Activated CD8-positive, alpha-beta T cell treated with anti-CD3 and anti-CD28 coated beads for 36 hours (primary cell): ENCODE results near the gene CNIH3. TPM values are rescaled to one million over a fixed set of nuclear protein-coding genes. Genes with fewer than 3 reads are reported as not detected.

Source experiments
- ATAC-seq: fragments of 200-7000 bp; cut with Tn5 transposase; one replicate; pipeline ENCODE4 v1.10.0; 2021; ENCODE audit warnings: mild to moderate bottlenecking, moderate library complexity
- CTCF ChIA-PET: fragments of 350-600 bp; sonication (Branson Sonifier 250); formaldehyde crosslinking; loops from one replicate; lab custom pipeline; 2021; ENCODE audit warnings: antibody characterized with exemption; lab: Charles Lee
- POLR2A ChIA-PET: fragments of 350-600 bp; sonication (Branson Sonifier 250); formaldehyde crosslinking; loops from one replicate; lab custom pipeline; 2021; ENCODE audit warnings: antibody characterized with exemption; lab: Charles Lee
- DNase-seq: peaks from one replicate; pipeline ENCODE4 v3.0.0-alpha.2; 2020
- H3K27ac Mint-ChIP-seq: one replicate; pipeline ENCODE4 v1.8.0; 2021; ENCODE audit warnings: mild to moderate bottlenecking, mixed read lengths
- H3K27me3 Mint-ChIP-seq: one replicate; pipeline ENCODE4 v1.8.0; 2021; ENCODE audit warnings: mixed read lengths
- H3K36me3 Mint-ChIP-seq: one replicate; pipeline ENCODE4 v1.8.0; 2021; ENCODE audit warnings: low read depth, mixed read lengths
- H3K4me1 Mint-ChIP-seq: one replicate; pipeline ENCODE4 v1.8.0; 2021; ENCODE audit warnings: low read depth, mixed read lengths
- H3K4me3 Mint-ChIP-seq: one replicate; pipeline ENCODE4 v1.8.0; 2021; ENCODE audit warnings: mild to moderate bottlenecking, moderate library complexity, mixed read lengths
- H3K9me3 Mint-ChIP-seq: one replicate; pipeline ENCODE4 v1.8.0; 2021; ENCODE audit warnings: mixed read lengths
- CTCF ChIP-seq: fragments of 200-600 bp; IDR thresholded peaks from one replicate; pipeline ENCODE4 v1.8.0; 2022; ENCODE audit warnings: antibody characterized with exemption, mild to moderate bottlenecking
- intact Hi-C: fragments of 100-400 bp; cut with micrococcal nuclease; formaldehyde crosslinking; loops from one replicate; pipeline ENCODE4 v1.10.0; 2022
- total RNA-seq, 2 experiments: library from RNA; stranded (reverse); gene quantifications; one replicate each; pipeline ENCODE4 v1.2.3, GENCODE V29; 2021

CNIH3 gene
- total RNA-seq, 2 experiments from 2014 or later = 1.6 to 2.1 TPM

GRCh38 chr1:224751624-224752311 lies 135.7 kb downstream of the CNIH3 start:
- intact Hi-C loops = no loop called here
- no peaks in the 10 kb centered on the region for H3K36me3 Mint-ChIP-seq
- H3K4me3 Mint-ChIP-seq = no peak overlapping the region
- ATAC-seq (no peak), DNase-seq (no peak)
- H3K27ac Mint-ChIP-seq = no peak overlapping the region
- ChIA-PET CTCF (interaction anchor here (0.6 to 0.8 kb wide), 2 partner anchors 98 to 295 kb away, joined by 3 read pairs; no protein-coding TSS in a partner anchor), POLR2A (no interaction called here)
- TF ChIP-seq CTCF = no peak
- H3K27me3 Mint-ChIP-seq = peaks cover 3% of the 10 kb centered on the region
- H3K9me3 Mint-ChIP-seq = no peaks in the 10 kb centered on the region
- H3K4me1 Mint-ChIP-seq = peaks cover 25% of the 10 kb centered on the region

- DNase-seq (no peak), ATAC-seq (no peak)
- TF ChIP-seq CTCF = no peak
- H3K9me3 Mint-ChIP-seq = no peaks in the 10 kb centered on the region
- H3K36me3 Mint-ChIP-seq = no peaks in the 10 kb centered on the region
- H3K4me3 Mint-ChIP-seq = no peak overlapping the region
- ChIA-PET POLR2A (no interaction called here), CTCF (no interaction called here)
- peaks cover 3% of the 10 kb centered on the region for H3K27me3 Mint-ChIP-seq
- H3K4me1 Mint-ChIP-seq = peaks cover 16% of the 10 kb centered on the region
- no peak overlapping the region for H3K27ac Mint-ChIP-seq
- intact Hi-C loops = no loop called here
Observed at GRCh38 chr1:224753491-224753890, 137.4 kb downstream of the CNIH3 start.

GRCh38 chr1:224755586-224755985 lies 139.5 kb downstream of the CNIH3 start:
- no peak overlapping the region for H3K4me3 Mint-ChIP-seq
- H3K36me3 Mint-ChIP-seq = peaks cover 2% of the 10 kb centered on the region
- no peak for DNase-seq
- no peak overlapping the region for H3K27ac Mint-ChIP-seq
- peaks cover 4% of the 10 kb centered on the region for H3K27me3 Mint-ChIP-seq
- CTCF ChIA-PET = no interaction called here
- POLR2A ChIA-PET = interaction anchor here (0.6 kb wide), 1 partner anchor 756 kb away, joined by 3 read pairs; no protein-coding TSS in a partner anchor
- no peak for ATAC-seq
- peaks cover 13% of the 10 kb centered on the region for H3K4me1 Mint-ChIP-seq
- TF ChIP-seq CTCF = no peak
- peaks cover 7% of the 10 kb centered on the region for H3K9me3 Mint-ChIP-seq
- intact Hi-C loops = no loop called here

- TF ChIP-seq CTCF = no peak
- peaks cover 2% of the 10 kb centered on the region for H3K36me3 Mint-ChIP-seq
- H3K4me3 Mint-ChIP-seq = no peak overlapping the region
- H3K27me3 Mint-ChIP-seq = peaks cover 3% of the 10 kb centered on the region
- ATAC-seq (no peak), DNase-seq (no peak)
- POLR2A ChIA-PET = no interaction called here
- H3K9me3 Mint-ChIP-seq = peaks cover 7% of the 10 kb centered on the region
- intact Hi-C loops = no loop called here
- peaks cover 4% of the 10 kb centered on the region for H3K4me1 Mint-ChIP-seq
- no peak overlapping the region for H3K27ac Mint-ChIP-seq
- CTCF ChIA-PET = no interaction called here
Observed at GRCh38 chr1:224757508-224757907, 141.4 kb downstream of the CNIH3 start.

GRCh38 chr1:224759135-224759534 lies 143.0 kb downstream of the CNIH3 start:
- no peaks in the 10 kb centered on the region for H3K4me1 Mint-ChIP-seq
- ChIA-PET CTCF (no interaction called here), POLR2A (no interaction called here)
- peaks cover 3% of the 10 kb centered on the region for H3K27me3 Mint-ChIP-seq
- intact Hi-C loops = no loop called here
- DNase-seq (no peak), ATAC-seq (no peak)
- peaks cover 7% of the 10 kb centered on the region for H3K9me3 Mint-ChIP-seq
- no peak overlapping the region for H3K27ac Mint-ChIP-seq
- peaks cover 2% of the 10 kb centered on the region for H3K36me3 Mint-ChIP-seq
- no peak overlapping the region for H3K4me3 Mint-ChIP-seq
- no peak for TF ChIP-seq CTCF
